NCI-H2107 treated with DMSO at 0.1 percent for 48 hours (cell line): ENCODE measurements around the gene MMEL1.

Experiments
- DNase-seq: peaks from one replicate; lab custom pipeline; 2025; ENCODE audit not compliant: unreplicated experiment; lab: John Stamatoyannopoulos, UW

MMEL1 gene

DNA sequence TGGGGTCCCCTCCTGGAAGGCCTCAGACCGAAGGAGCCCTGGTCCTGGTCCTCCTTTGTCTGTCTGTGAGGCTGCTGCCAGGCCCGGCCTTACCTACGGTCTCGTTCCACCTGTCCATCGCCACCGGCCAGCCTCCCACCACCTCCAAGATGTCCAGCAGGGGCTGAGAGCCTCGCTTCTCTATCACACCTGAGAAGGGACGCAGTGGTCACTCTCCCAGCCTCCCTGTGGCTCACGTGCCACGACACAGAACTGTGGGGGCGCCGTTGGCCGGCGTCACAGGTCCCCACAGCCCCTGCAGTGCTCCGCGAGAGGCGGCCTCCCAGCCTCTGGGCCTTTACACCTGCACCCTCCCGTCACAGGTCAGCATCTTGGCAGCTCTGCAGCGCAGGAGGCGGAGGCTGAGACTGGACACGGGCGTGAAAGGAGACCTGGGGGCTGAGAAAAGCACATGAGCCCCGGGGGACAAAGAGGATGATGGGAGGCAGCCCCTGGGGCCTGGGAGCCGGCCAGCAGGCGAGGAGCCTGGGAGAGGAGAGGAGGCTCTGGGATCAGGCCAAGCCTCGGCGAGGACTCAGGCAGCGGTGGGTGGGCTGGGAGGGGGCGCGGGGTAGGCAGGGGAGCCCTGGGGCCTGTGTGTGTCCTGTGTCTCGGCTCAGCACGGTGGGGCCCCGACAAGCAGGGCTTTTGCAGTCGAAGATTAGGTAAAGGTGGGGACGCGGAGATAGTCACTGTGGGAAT, 25.8 kb downstream of the MMEL1 start:
- no peak for DNase-seq

GRCh38 chr1:2606396-2606880, 26.4 kb downstream of the MMEL1 start:
- DNase-seq = no peak

DNA sequence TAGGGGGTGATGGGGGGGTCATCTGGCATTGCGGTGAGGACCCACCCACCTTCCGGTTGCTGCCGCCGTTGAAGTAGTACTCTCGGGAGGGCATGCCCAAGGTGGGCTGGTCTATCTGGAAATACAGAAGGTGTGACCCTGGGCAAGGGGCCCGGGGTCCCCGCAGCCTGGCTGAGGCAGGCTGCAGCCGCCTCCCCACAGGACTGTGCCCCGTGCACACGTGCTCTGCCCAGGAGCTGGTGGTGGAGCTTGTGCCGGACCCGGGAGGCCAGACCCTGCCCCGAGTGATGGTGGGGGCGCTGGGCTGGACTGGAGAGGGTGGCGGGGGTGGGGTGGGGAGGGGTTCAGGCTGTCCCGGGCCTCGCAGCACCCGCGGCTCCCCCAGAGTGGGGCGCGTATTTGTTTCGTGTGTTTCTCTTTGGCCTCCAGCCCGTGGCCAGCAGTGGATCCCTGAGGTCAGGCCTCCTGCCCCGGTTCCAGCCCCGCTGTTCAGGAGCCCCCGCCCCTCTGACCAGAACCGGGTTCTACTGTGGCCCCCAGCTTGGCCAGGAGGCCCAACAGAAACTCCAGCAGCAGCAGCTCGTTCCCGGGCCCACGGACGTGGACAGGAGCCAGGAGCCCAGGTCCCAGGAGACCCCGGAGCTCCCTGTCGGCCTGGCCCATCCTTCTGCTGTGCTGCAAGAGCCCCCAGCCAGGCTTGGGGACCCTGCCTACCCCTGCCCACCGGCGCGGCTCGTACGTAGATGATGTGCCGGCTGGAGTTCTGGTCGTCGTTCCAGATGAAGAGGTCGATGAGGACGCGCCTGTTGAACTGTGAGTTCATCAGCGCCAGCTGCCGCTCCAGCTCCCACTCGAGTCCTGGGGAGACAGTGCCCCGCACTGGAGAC, 27.1 kb downstream of the MMEL1 start:
- no peak for DNase-seq

GRCh38 chr1:2604844-2605508, 27.8 kb downstream of the MMEL1 start:
- DNase-seq = no peak

GRCh38 chr1:2604156-2604843, 28.5 kb downstream of the MMEL1 start:
- DNase-seq = no peak

- no peak for DNase-seq
Observed at GRCh38 chr1:2603521-2604155, 29.2 kb downstream of the MMEL1 start.

DNA sequence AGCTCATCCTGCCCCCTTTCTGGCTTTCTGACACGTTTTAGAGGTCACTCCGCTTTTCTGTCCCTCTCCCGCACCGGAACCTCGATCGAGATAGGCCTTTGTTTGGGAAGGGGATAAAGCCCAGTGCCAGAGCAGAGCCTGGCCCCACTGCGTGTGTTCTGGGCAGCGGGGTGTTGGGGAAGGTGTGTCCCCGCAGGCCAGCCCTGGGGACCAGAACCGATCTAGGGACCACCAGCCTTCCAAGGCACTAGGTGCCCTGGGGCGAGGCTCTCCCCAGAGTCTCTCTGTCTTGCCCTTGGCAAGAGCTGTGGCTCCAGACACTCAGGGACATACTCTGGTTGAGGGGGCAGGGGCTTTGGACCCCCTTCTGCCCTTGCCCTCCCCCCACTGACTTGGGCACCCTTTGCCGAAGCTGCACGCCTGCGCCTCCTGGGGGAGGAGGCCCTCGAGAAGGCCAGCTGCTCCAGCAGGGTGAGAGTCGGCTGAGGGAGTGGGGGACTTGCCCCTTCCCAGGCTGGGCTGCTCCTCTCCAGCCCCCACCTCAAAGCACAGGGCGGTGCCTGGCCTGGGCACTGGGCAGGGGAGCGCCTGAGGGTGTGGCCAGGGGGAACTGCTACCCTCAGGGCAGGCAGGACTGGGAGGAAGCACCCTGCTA, 29.8 kb downstream of the MMEL1 start:
- DNase-seq = no peak

GRCh38 chr1:2602311-2602835, 30.4 kb downstream of the MMEL1 start:
- no peak for DNase-seq

- DNase-seq = no peak
Observed at GRCh38 chr1:2601721-2602303, 31.0 kb downstream of the MMEL1 start.

DNA sequence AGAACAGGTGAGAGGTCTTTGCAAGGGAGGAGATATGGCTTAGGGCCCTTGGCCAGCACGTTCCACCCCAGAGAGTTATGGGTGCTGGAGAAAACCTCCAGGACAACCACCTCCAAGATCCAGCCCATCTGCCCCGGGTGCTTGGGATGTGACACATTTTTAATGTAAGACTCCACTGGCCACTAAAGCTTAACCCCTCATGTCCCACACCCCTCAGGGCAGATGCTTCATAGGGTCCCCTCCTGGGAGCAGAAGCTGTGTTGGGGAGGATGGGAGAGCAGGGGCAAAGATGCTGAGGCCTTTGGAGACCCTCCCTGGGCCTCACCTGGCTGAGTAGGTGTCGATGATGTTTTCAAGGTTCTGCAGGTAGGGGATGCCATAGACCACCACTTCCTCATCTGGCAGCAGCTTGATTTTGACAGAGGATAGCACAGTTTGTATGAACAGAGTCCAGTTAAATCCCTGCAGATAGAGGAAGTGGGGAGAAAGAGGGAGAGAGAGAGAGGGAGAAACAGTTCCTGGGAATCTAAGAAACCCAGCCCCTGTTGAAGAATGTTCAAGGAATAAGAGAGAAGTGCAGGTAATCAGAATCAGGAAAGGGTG, 34.4 kb downstream of the MMEL1 start:
- no peak for DNase-seq

- DNase-seq = no peak
Observed at GRCh38 chr1:2597441-2598328, 35.1 kb downstream of the MMEL1 start.

GRCh38 chr1:2596530-2597333, 36.1 kb downstream of the MMEL1 start:
- DNase-seq = peak; percentile 11

DNA sequence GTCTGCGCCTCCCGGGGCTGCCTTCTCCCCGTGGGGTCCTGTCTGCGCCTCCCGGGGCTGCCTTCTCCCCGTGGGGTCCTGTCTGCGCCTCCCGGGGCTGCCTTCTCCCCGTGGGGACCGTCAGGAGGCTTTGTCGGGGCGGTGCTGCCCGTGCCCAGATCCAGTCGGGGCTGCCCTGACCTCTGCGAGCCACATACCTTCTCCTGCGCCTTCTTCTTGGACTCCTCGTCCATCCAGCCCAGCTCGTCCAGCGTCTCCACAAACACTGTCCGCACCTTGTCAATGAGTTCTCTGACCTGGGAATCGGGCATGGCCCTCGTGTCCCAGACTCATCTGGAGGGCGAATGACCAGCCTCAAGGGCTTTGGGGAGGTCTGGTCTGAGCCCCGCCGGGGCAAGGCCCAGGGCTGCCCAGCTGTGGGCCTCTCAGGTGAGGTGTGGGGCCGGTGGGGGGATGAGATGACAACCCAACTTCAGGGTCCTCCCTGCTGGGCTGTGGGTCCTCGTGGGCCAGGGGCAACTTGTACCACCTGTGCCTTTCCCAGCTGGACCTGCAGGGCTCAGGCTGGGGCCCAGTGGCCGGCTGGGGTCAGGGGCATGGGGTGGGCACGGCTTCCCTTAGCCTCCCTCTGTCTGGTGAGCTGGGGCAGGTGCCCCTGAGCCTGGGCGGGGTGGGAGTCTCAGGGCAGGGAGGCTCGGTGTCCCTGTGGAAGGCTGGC, 36.8 kb downstream of the MMEL1 start:
- no peak for DNase-seq

DNA sequence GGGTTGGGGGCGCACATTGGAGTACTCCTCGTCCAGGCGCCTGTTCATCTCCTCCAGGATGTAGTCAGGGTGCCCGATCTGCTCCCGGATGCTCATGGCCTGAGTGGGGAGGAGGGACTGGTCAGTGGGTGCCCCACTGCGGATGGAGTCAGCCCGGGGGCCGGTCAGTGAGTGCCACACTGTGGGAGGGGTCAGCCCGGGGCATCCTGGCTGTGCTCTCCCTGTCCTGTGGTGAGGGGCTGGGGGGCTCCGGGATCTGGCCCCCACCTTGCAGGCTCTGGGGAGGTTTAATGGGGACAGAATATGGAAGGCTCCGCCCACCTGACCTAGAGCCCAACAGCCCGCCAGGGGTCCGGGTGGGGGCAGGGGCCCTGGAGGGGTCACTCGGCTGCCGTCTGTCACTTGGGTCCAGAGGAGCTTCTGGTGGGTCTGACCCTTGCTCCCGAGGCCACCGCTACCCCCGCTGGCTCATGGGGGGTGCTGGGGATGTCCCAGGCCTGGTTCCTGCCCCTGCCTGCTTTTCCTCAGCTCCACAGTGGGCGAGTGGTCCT, 37.5 kb downstream of the MMEL1 start:
- no peak for DNase-seq

GRCh38 chr1:2594641-2595131, 38.1 kb downstream of the MMEL1 start:
- DNase-seq = no peak

DNA sequence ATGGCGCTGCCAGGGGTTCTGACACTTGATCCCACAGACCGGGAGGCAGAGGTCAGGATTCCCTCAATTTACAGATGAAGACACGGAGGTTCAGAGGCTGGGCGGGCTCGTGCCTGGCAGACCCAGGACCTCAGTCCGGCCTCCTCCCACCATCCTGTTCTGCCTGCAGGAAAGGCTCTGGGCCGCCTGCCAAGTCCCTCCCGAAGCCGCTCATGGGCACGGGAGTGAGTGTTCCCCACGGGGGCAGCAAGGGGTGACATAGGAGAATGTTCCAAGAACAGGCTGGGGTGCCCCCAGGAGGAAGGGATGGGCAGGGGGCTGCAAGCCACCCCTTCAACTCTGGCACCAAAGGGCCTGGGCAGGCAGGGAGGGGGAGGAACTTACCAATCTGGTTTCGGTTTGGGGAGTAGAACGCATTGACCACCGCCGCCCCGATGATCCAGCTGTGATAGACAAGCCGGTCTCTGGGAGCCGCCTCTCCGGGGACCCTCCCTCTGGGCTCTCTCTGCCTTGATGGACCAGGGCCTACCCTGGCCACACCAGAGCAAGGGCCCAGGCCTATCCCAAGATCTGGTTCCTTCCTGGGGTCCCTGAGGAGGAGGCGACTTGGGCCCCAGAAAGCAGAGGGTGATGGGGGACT, 38.7 kb downstream of the MMEL1 start:
- DNase-seq = no peak
